HG02759 (cell line): ENCODE data around the gene MAP3K1.
"Not testable (repeated sequence)": the region's sequence is repeated elsewhere in the genome, so short reads cannot be mapped to it uniquely, and the experiment has no call there.

Experiments used
- ATAC-seq: cut with Tn5 transposase; IDR thresholded peaks from one replicate; pipeline ENCODE4 v1.9.1; 2021; ENCODE audit warnings: mild to moderate bottlenecking, moderate library complexity; ENCODE audit not compliant: unreplicated experiment

Gene MAP3K1

GRCh38 chr5:56815658-56816545, 553 bp downstream of the MAP3K1 start:
- peak; percentile 43 for ATAC-seq

GRCh38 chr5:56816546-56817081, 1.3 kb downstream of the MAP3K1 start:
- peak; percentile 40 for ATAC-seq

GRCh38 chr5:56817263-56818014, 2.1 kb downstream of the MAP3K1 start:
- ATAC-seq, result no peak

- ATAC-seq, result no peak
Measured at GRCh38 chr5:56818450-56819037, 3.2 kb downstream of the MAP3K1 start.

- ATAC-seq, result no peak
Measured at GRCh38 chr5:56819060-56819881, 3.9 kb downstream of the MAP3K1 start.

GRCh38 chr5:56821868-56822267, 6.5 kb downstream of the MAP3K1 start:
- not testable (repeated sequence) for ATAC-seq

GRCh38 chr5:56822981-56823380, 7.6 kb downstream of the MAP3K1 start:
- ATAC-seq, result no peak

GRCh38 chr5:56824019-56824418, 8.7 kb downstream of the MAP3K1 start:
- no peak for ATAC-seq

GRCh38 chr5:56825222-56825824, 10.0 kb downstream of the MAP3K1 start:
- ATAC-seq, result no peak

- no peak for ATAC-seq
Measured at GRCh38 chr5:56827049-56827448, 11.7 kb downstream of the MAP3K1 start.

GRCh38 chr5:56827924-56828323, 12.6 kb downstream of the MAP3K1 start:
- no peak for ATAC-seq

- peak; percentile 75 for ATAC-seq
Measured at GRCh38 chr5:56829137-56829908, 14.0 kb downstream of the MAP3K1 start.

- no peak for ATAC-seq
Measured at GRCh38 chr5:56831773-56832172, 16.4 kb downstream of the MAP3K1 start.

- no peak for ATAC-seq
Measured at GRCh38 chr5:56833325-56833724, 18.0 kb downstream of the MAP3K1 start.

GRCh38 chr5:56837381-56837780, 22.0 kb downstream of the MAP3K1 start:
- ATAC-seq, result no peak

GRCh38 chr5:56837956-56838355, 22.6 kb downstream of the MAP3K1 start:
- ATAC-seq, result no peak

GRCh38 chr5:56838409-56839039, 23.2 kb downstream of the MAP3K1 start:
- peak; percentile 64 for ATAC-seq

- no peak for ATAC-seq
Measured at GRCh38 chr5:56839062-56839461, 23.7 kb downstream of the MAP3K1 start.

- no peak for ATAC-seq
Measured at GRCh38 chr5:56840597-56840996, 25.2 kb downstream of the MAP3K1 start.
